ENCODE measurements around the gene BPIFB2.

DNA sequence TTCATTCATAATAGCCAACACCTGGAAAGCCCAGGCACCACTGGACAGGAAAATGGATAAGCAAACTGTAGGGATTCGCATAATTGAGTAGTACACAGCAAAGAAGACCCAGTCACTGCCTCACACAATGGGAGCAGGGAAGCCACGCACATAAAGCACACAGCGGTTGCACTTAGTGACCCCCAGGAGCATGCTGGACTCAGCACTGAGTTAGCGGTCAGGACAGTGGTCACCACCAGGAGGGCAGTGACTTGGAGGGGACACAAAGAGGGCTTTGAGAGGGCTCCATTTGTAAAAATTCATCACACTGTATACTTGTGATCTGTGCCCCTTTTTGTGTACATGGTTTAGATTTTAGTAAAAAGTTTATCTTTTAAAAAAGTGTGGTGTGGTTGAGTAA lies 43.8 kb downstream of the BPIFB2 start:
- TF ChIP-seq, protein P1, sequence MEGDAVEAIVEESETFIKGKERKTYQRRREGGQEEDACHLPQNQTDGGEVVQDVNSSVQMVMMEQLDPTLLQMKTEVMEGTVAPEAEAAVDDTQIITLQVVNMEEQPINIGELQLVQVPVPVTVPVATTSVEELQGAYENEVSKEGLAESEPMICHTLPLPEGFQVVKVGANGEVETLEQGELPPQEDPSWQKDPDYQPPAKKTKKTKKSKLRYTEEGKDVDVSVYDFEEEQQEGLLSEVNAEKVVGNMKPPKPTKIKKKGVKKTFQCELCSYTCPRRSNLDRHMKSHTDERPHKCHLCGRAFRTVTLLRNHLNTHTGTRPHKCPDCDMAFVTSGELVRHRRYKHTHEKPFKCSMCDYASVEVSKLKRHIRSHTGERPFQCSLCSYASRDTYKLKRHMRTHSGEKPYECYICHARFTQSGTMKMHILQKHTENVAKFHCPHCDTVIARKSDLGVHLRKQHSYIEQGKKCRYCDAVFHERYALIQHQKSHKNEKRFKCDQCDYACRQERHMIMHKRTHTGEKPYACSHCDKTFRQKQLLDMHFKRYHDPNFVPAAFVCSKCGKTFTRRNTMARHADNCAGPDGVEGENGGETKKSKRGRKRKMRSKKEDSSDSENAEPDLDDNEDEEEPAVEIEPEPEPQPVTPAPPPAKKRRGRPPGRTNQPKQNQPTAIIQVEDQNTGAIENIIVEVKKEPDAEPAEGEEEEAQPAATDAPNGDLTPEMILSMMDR (IDR thresholded peaks at IDR 0.05), result no peak
- TF ChIP-seq POLR2A (IDR thresholded peaks at IDR 0.05), result no peak
